H9 (cell line): ENCODE data around the gene APOL1. TPM values are rescaled to one million over a fixed set of nuclear protein-coding genes. Genes with fewer than 3 reads are reported as not detected.

Source experiments
- DNase-seq: peaks from one replicate; pipeline ENCODE4 v3.0.0-alpha.2; 2017
- H2AFZ ChIP-seq: one replicate; pipeline ENCODE4 v1.6.1; 2013; ENCODE audit warnings: mild to moderate bottlenecking, low read length, control low read depth, moderate library complexity
- H2AK5ac ChIP-seq: 2 replicates; pipeline ENCODE4 v1.6.1; 2013; ENCODE audit warnings: low read length, control low read depth, mixed read lengths; ENCODE audit not compliant: insufficient read length
- H2BK120ac ChIP-seq: one replicate; pipeline ENCODE4 v1.6.1; 2013; ENCODE audit warnings: low read depth, mild to moderate bottlenecking, low read length, control low read depth, inconsistent platforms; ENCODE audit not compliant: poor library complexity, severe bottlenecking
- H2BK12ac ChIP-seq: 2 replicates; pipeline ENCODE4 v1.6.1; 2013; ENCODE audit warnings: low read length, control low read depth, mixed read lengths, low read depth; ENCODE audit not compliant: insufficient read length
- H2BK15ac ChIP-seq: 2 replicates; pipeline ENCODE4 v1.6.1; 2013; ENCODE audit warnings: low read depth, low read length, control low read depth
- H2BK20ac ChIP-seq: one replicate; pipeline ENCODE4 v1.6.1; 2013; ENCODE audit warnings: low read depth, mild to moderate bottlenecking, low read length, control low read depth, inconsistent platforms; ENCODE audit not compliant: poor library complexity, severe bottlenecking
- H2BK5ac ChIP-seq: 2 replicates; pipeline ENCODE4 v1.6.1; 2013; ENCODE audit warnings: low read length, control low read depth, mixed read lengths; ENCODE audit not compliant: insufficient read length
- H3K14ac ChIP-seq: 2 replicates; pipeline ENCODE4 v1.6.1; 2013; ENCODE audit warnings: low read length, control low read depth; ENCODE audit not compliant: insufficient read depth
- H3K18ac ChIP-seq: 2 replicates; pipeline ENCODE4 v1.6.1; 2013; ENCODE audit warnings: low read depth, mild to moderate bottlenecking, mixed read lengths, low read length, control low read depth; ENCODE audit not compliant: insufficient read length
- H3K23ac ChIP-seq: 2 replicates; pipeline ENCODE4 v1.6.1; 2013; ENCODE audit warnings: low read length, control low read depth, mixed read lengths, low read depth; ENCODE audit not compliant: insufficient read length
- H3K23me2 ChIP-seq: 2 replicates; pipeline ENCODE4 v1.6.1; 2013; ENCODE audit warnings: low read depth, mild to moderate bottlenecking, mixed read lengths, low read length, control low read depth; ENCODE audit not compliant: insufficient read length, poor library complexity, severe bottlenecking
- H3K27ac ChIP-seq: 2 replicates; pipeline ENCODE4 v1.5.1; 2013; ENCODE audit warnings: low read length, control low read depth, mixed read lengths, low read depth; ENCODE audit not compliant: insufficient read length
- H3K27me3 ChIP-seq: 2 replicates; pipeline ENCODE4 v1.6.1; 2013; ENCODE audit warnings: low read length, control low read depth, inconsistent platforms; ENCODE audit not compliant: insufficient read depth
- H3K4ac ChIP-seq: 2 replicates; pipeline ENCODE4 v1.6.1; 2013; ENCODE audit warnings: low read depth, mild to moderate bottlenecking, control low read depth, inconsistent platforms, low read length, moderate library complexity
- H3K4me1 ChIP-seq: 2 replicates; pipeline ENCODE4 v1.6.1; 2013; ENCODE audit warnings: low read length, control low read depth, inconsistent platforms; ENCODE audit not compliant: insufficient read depth
- H3K4me2 ChIP-seq: 2 replicates; pipeline ENCODE4 v1.6.1; 2013; ENCODE audit warnings: low read length, control low read depth, mixed read lengths; ENCODE audit not compliant: insufficient read length, insufficient read depth
- H3K56ac ChIP-seq: 2 replicates; pipeline ENCODE4 v1.6.1; 2013; ENCODE audit warnings: low read depth, mild to moderate bottlenecking, mixed read lengths, low read length, control low read depth; ENCODE audit not compliant: insufficient read length
- H3K79me1 ChIP-seq: 2 replicates; pipeline ENCODE4 v1.6.1; 2013; ENCODE audit warnings: low read depth, mild to moderate bottlenecking, moderate library complexity, low read length, control low read depth, inconsistent platforms; ENCODE audit not compliant: insufficient read depth, poor library complexity, severe bottlenecking
- H3K79me2 ChIP-seq: 2 replicates; pipeline ENCODE4 v1.6.1; 2013; ENCODE audit warnings: low read length, control low read depth, inconsistent platforms; ENCODE audit not compliant: insufficient read depth
- H3K9ac ChIP-seq: 2 replicates; pipeline ENCODE4 v1.6.1; 2013; ENCODE audit warnings: low read length, control low read depth, mixed read lengths; ENCODE audit not compliant: insufficient read length; ENCODE audit errors: extremely low read depth
- H3K9me3 ChIP-seq: one replicate; pipeline ENCODE4 v1.6.1; 2013; ENCODE audit warnings: low read depth, low read length, inconsistent platforms; ENCODE audit not compliant: control insufficient read depth
- H3T11ph ChIP-seq: one replicate; pipeline ENCODE4 v1.6.1; 2013; ENCODE audit warnings: mild to moderate bottlenecking, low read length, control low read depth, inconsistent platforms
- H4K20me1 ChIP-seq: one replicate; pipeline ENCODE4 v1.6.1; 2013; ENCODE audit not compliant: control insufficient read depth, insufficient read length, insufficient read depth
- H4K5ac ChIP-seq: 2 replicates; pipeline ENCODE4 v1.6.1; 2013; ENCODE audit warnings: low read depth, mild to moderate bottlenecking, mixed read lengths, low read length, control low read depth; ENCODE audit not compliant: insufficient read length
- H4K8ac ChIP-seq: replicated peaks from 2 replicates; pipeline ENCODE4 v1.6.1; 2013; ENCODE audit warnings: low read length, control low read depth, mixed read lengths, low read depth; ENCODE audit not compliant: insufficient read length
- H4K91ac ChIP-seq: 2 replicates; pipeline ENCODE4 v1.6.1; 2013; ENCODE audit warnings: low read depth, mild to moderate bottlenecking, moderate library complexity, mixed read lengths, low read length, control low read depth; ENCODE audit not compliant: insufficient read length
- H3K27ac Mint-ChIP-seq, 3 experiments: 2 replicates in 2 of 3; 3 replicates in 1 of 3; pipeline ENCODE4 v1.8.0; 2020 to 2021; ENCODE audit warnings: mixed read lengths in 3 of 3, mild to moderate bottlenecking in 1 of 3, moderate library complexity in 1 of 3
- H3K27me3 Mint-ChIP-seq: 2 replicates; pipeline ENCODE4 v1.8.0; 2021; ENCODE audit warnings: low read depth, mild to moderate bottlenecking, moderate library complexity, mixed read lengths
- H3K36me3 Mint-ChIP-seq, 3 experiments: 2 replicates in 2 of 3; 3 replicates in 1 of 3; pipeline ENCODE4 v1.8.0; 2020 to 2021; ENCODE audit warnings: low read depth in 3 of 3, mixed read lengths in 3 of 3; ENCODE audit not compliant: insufficient read depth in 1 of 3
- H3K4me1 Mint-ChIP-seq, 2 experiments: 2 replicates each; pipeline ENCODE4 v1.8.0; 2020; ENCODE audit warnings: mixed read lengths in 2 of 2
- H3K4me3 Mint-ChIP-seq, 2 experiments: 2 replicates in 1 of 2; 3 replicates in 1 of 2; pipeline ENCODE4 v1.8.0; 2020 to 2021; ENCODE audit warnings: mild to moderate bottlenecking in 2 of 2, mixed read lengths in 2 of 2, moderate library complexity in 1 of 2
- H3K9me3 Mint-ChIP-seq, 2 experiments: 2 replicates in 1 of 2; 3 replicates in 1 of 2; pipeline ENCODE4 v1.8.0; 2020; ENCODE audit warnings: mild to moderate bottlenecking in 2 of 2, mixed read lengths in 2 of 2, moderate library complexity in 1 of 2
- WGBS: extraction: QIAGEN DNeasy Blood & Tissue Kit; methylation state at CpG from one replicate; pipeline ENCODE4 v1.1.7; 2013; ENCODE audit warnings: missing lambda C conversion rate, low lambda C conversion rate, mixed read lengths; ENCODE audit not compliant: insufficient read length; ENCODE audit errors: extremely low coverage; 5-methylcytosine and 5-hydroxymethylcytosine counted together
- total RNA-seq: library from RNA; stranded (reverse); gene quantifications from 2 replicates; pipeline ENCODE4 v1.2.1, GENCODE V29; 2021
- TF ChIP-seq, protein P1 (sequence below): fragments of 200-600 bp; sonication (generic); conservative IDR thresholded peaks from 3 replicates; pipeline ENCODE4 v1.8.0; 2021; ENCODE audit warnings: antibody characterized with exemption, mild to moderate bottlenecking

The APOL1 gene
- total RNA-seq, 1 experiment from 2014 or later: not detected

GRCh38 chr22:36315325-36315724 lies 62.4 kb downstream of the APOL1 start:
- H2BK15ac ChIP-seq: no peak overlapping the region
- no peak overlapping the region for H3K23ac ChIP-seq
- no peak overlapping the region for H3K4me3 Mint-ChIP-seq
- H3K79me2 ChIP-seq: no peaks in the 10 kb centered on the region
- H2AFZ ChIP-seq: no peak overlapping the region
- no peak overlapping the region for H2BK5ac ChIP-seq
- H3K9me3 ChIP-seq: no peaks in the 10 kb centered on the region
- H3T11ph ChIP-seq: no peak overlapping the region
- H2AK5ac ChIP-seq: no peak overlapping the region
- H4K20me1 ChIP-seq: no peaks in the 10 kb centered on the region
- no peak overlapping the region for H3K56ac ChIP-seq
- H3K4me1 ChIP-seq: no peaks in the 10 kb centered on the region
- H3K4me1 Mint-ChIP-seq: no peaks in the 10 kb centered on the region
- no peak overlapping the region for H3K14ac ChIP-seq
- TF ChIP-seq, protein P1, sequence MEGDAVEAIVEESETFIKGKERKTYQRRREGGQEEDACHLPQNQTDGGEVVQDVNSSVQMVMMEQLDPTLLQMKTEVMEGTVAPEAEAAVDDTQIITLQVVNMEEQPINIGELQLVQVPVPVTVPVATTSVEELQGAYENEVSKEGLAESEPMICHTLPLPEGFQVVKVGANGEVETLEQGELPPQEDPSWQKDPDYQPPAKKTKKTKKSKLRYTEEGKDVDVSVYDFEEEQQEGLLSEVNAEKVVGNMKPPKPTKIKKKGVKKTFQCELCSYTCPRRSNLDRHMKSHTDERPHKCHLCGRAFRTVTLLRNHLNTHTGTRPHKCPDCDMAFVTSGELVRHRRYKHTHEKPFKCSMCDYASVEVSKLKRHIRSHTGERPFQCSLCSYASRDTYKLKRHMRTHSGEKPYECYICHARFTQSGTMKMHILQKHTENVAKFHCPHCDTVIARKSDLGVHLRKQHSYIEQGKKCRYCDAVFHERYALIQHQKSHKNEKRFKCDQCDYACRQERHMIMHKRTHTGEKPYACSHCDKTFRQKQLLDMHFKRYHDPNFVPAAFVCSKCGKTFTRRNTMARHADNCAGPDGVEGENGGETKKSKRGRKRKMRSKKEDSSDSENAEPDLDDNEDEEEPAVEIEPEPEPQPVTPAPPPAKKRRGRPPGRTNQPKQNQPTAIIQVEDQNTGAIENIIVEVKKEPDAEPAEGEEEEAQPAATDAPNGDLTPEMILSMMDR: no peak
- WGBS: no CpG with 5 or more reads among the region's 7 CpGs
- no peak for DNase-seq
- no peak overlapping the region for H4K8ac ChIP-seq
- peaks cover 62 to 90% (median 81%) of the 10 kb centered on the region in 3 experiments for H3K36me3 Mint-ChIP-seq
- no peaks in the 10 kb centered on the region for H3K27me3 ChIP-seq
- no peaks in the 10 kb centered on the region for H3K23me2 ChIP-seq
- H2BK20ac ChIP-seq: no peak overlapping the region
- H2BK120ac ChIP-seq: no peak overlapping the region
- H3K4ac ChIP-seq: no peak overlapping the region
- no peak overlapping the region for H4K91ac ChIP-seq
- H2BK12ac ChIP-seq: no peak overlapping the region
- no peak overlapping the region for H3K9ac ChIP-seq
- H3K9me3 Mint-ChIP-seq: no peaks in the 10 kb centered on the region
- H3K27me3 Mint-ChIP-seq: no peaks in the 10 kb centered on the region; the same call in 1 of the 2 replicates
- H4K5ac ChIP-seq: no peak overlapping the region
- no peak overlapping the region for H3K27ac Mint-ChIP-seq
- no peak overlapping the region for H3K27ac ChIP-seq
- no peak overlapping the region for H3K4me2 ChIP-seq
- H3K18ac ChIP-seq: no peak overlapping the region
- H3K79me1 ChIP-seq: no peaks in the 10 kb centered on the region
